Measurements from ENCODE around the gene NPDC1.

Gene NPDC1

DNA sequence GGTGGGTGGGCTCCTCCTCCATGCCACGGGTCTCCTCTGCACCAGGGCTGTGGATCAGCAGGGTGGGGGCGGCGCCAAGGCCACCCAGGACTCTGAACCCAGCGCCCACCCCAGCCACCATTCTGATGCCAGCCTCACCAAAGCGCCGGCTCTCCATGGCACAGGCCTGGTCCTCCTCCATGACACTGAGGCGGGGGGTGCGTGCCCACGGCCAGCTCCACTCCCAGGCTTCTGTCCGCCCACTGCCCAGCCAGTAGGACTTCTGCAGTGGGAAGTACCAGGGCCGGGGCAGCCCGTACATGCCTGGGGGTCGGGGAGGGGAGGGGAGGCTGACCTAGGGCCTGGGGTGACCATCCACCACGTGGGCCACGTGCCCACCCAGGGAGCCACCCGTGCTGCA lies 29.5 kb downstream of the NPDC1 start:
- Mint-ChIP-seq H3K27ac (no peak overlapping the region), H3K36me3 (ENCODE audit: low read depth) (peaks cover 9% of the 10 kb centered on the region), H3K9me3 (no peaks in the 10 kb centered on the region), H3K4me1 (no peaks in the 10 kb centered on the region), H3K4me3 (no peak overlapping the region), H3K27me3 (ENCODE audit: low read depth, poor library complexity) (no peaks in the 10 kb centered on the region)
- TF ChIP-seq, protein P1, sequence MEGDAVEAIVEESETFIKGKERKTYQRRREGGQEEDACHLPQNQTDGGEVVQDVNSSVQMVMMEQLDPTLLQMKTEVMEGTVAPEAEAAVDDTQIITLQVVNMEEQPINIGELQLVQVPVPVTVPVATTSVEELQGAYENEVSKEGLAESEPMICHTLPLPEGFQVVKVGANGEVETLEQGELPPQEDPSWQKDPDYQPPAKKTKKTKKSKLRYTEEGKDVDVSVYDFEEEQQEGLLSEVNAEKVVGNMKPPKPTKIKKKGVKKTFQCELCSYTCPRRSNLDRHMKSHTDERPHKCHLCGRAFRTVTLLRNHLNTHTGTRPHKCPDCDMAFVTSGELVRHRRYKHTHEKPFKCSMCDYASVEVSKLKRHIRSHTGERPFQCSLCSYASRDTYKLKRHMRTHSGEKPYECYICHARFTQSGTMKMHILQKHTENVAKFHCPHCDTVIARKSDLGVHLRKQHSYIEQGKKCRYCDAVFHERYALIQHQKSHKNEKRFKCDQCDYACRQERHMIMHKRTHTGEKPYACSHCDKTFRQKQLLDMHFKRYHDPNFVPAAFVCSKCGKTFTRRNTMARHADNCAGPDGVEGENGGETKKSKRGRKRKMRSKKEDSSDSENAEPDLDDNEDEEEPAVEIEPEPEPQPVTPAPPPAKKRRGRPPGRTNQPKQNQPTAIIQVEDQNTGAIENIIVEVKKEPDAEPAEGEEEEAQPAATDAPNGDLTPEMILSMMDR (IDR thresholded peaks at IDR 0.05) = no peak
- no peak for DNase-seq

DNA sequence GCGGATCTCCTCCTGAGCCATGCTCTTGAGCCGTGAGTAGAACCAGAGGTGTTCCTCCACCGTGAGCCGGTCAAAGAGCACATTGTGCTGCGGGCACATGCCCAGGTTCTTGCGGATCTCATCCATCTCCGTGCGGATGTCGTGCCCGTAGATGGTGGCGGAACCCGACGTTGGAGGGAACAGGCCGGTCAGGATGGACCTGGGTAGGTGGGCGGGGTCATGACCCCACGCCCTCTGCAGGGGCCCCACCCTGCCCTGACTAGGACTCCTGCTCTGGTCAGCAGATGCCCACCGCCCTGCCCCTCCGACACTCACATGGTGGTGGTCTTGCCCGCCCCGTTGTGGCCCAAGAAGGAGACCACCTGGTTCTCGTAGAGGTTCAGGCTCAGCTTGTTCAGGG lies 30.0 kb downstream of the NPDC1 start:
- Mint-ChIP-seq H3K4me3 (no peak overlapping the region), H3K4me1 (no peaks in the 10 kb centered on the region), H3K36me3 (ENCODE audit: low read depth) (peaks cover 14% of the 10 kb centered on the region), H3K9me3 (no peaks in the 10 kb centered on the region), H3K27ac (no peak overlapping the region), H3K27me3 (ENCODE audit: low read depth, poor library complexity) (no peaks in the 10 kb centered on the region)
- TF ChIP-seq, protein P1 (IDR thresholded peaks at IDR 0.05) = no peak
- DNase-seq = no peak

DNA sequence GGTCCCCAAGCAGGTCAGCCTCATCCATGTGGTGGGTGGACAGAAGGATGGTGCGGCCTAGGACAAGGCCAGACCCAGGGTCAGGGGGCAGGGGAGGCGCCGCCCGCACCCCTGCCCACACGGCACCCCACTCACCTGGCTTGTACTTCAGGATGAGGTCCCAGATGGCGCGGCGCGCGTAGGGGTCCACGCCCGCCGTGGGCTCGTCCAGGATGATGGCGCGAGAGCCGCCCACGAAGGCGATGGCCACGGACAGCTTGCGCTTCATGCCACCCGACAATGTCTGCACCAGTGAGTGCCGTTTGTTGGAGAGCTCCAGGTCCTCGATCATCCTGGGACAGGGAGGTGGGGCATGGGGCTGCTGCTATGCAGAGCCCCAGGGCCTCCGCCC lies 30.4 kb downstream of the NPDC1 start:
- no peak overlapping the region for H3K27ac Mint-ChIP-seq
- H3K36me3 Mint-ChIP-seq (ENCODE audit: low read depth) = peaks cover 14% of the 10 kb centered on the region
- H3K9me3 Mint-ChIP-seq = no peaks in the 10 kb centered on the region
- TF ChIP-seq, protein P1 (IDR thresholded peaks at IDR 0.05) = no peak
- no peak overlapping the region for H3K4me3 Mint-ChIP-seq
- H3K27me3 Mint-ChIP-seq (ENCODE audit: low read depth, poor library complexity) = no peaks in the 10 kb centered on the region
- no peak for DNase-seq
- H3K4me1 Mint-ChIP-seq = no peaks in the 10 kb centered on the region

DNA sequence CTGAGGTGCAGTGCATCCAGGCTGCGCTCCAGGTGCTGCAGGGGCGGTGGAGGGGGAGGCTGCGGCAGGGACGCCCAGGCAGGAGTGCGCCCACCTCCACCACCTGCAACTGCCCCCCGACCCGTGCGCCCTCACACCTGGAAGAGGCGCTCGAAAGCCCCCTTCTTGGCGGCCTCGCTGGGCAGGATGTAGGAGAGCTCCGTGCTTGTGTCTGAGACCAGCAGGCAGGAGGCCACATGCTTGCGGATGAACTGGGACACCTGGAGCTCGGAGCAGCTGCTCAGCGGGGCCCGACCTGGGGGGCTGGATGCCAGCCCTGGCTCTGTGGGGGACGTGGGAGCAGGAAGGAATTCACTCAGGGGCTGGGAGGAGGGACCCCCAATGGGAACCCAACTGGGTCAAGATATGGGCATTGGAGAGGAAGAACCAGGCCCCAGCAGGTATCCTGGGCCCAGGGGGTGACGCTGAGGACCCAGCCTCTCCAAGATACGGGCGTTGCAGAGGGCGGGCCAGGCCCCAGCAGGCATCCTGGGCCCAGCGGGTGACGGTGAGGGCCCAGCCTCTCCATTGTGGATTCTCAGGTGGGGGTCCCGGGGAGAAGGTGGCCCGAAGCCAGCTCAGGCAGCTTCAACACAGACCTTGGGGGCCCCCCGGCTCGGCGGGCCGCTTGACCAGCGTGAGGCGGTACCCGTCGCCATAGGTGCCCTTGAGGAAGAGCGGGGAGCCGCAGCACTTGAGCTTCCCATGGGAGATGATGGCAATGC lies 31.0 kb downstream of the NPDC1 start:
- Mint-ChIP-seq H3K9me3 (no peaks in the 10 kb centered on the region), H3K36me3 (ENCODE audit: low read depth) (peaks cover 14% of the 10 kb centered on the region), H3K27ac (no peak overlapping the region), H3K27me3 (ENCODE audit: low read depth, poor library complexity) (no peaks in the 10 kb centered on the region), H3K4me1 (no peaks in the 10 kb centered on the region), H3K4me3 (no peak overlapping the region)
- no peak for DNase-seq
- TF ChIP-seq, protein P1 (IDR thresholded peaks at IDR 0.05) = no peak

DNA sequence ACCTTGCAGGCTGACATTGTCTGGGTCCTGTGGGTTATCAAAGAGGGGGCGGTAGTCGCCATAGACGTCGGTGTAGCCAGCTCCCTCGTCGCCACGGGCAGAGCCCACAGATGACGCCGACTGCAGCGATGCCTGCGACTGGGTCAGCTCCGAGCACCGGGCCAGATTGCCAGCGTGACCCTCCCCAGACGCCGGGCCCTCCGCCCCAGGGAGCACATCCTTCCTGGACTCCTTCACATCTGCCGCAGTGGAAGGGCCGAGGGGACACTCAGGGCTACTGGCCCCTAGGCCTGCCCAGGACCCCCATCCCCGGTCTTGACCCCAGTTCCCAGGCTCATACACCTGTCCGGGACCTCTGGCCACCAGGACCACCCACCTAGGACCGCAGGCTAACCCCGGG lies 31.8 kb downstream of the NPDC1 start:
- no peak overlapping the region for H3K4me3 Mint-ChIP-seq

More for the DNA sequence above, 31.8 kb downstream of the NPDC1 start:
- no peak overlapping the region for H3K27ac Mint-ChIP-seq
- TF ChIP-seq, protein P1 (IDR thresholded peaks at IDR 0.05) = no peak
- no peaks in the 10 kb centered on the region for H3K4me1 Mint-ChIP-seq
- no peaks in the 10 kb centered on the region for H3K9me3 Mint-ChIP-seq
- H3K27me3 Mint-ChIP-seq (ENCODE audit: low read depth, poor library complexity) = no peaks in the 10 kb centered on the region
- DNase-seq = no peak
- peaks cover 14% of the 10 kb centered on the region for H3K36me3 Mint-ChIP-seq (ENCODE audit: low read depth)

All from nephron progenitor cell (in vitro differentiated cells).